Hematopoietic multipotent progenitor cell (in vitro differentiated cells): ENCODE results near the gene NRIP3. TPM values are rescaled to one million over a fixed set of nuclear protein-coding genes. Genes with fewer than 3 reads are reported as not detected.
A peak's percentile ranks its signal among the peaks of the same experiment; 100 is the strongest.
"Not testable (repeated sequence)": the region's sequence is repeated elsewhere in the genome, so short reads cannot be mapped to it uniquely, and the experiment has no call there.

Experiments used
- DNase-seq, 3 donors: peaks; one replicate each; pipeline ENCODE4 v3.0.0-alpha.2; 2011 to 2015; ENCODE audit warnings: low read depth in 2 of 3, low spot score in 2 of 3
- total RNA-seq: library from RNA; depleted of rRNA; stranded (reverse); fragments of >200 nt; gene quantifications from one replicate; pipeline ENCODE4 v1.2.3, GENCODE V29; 2012

Gene NRIP3
- total RNA-seq, 1 donor: 3.8 TPM

DNA sequence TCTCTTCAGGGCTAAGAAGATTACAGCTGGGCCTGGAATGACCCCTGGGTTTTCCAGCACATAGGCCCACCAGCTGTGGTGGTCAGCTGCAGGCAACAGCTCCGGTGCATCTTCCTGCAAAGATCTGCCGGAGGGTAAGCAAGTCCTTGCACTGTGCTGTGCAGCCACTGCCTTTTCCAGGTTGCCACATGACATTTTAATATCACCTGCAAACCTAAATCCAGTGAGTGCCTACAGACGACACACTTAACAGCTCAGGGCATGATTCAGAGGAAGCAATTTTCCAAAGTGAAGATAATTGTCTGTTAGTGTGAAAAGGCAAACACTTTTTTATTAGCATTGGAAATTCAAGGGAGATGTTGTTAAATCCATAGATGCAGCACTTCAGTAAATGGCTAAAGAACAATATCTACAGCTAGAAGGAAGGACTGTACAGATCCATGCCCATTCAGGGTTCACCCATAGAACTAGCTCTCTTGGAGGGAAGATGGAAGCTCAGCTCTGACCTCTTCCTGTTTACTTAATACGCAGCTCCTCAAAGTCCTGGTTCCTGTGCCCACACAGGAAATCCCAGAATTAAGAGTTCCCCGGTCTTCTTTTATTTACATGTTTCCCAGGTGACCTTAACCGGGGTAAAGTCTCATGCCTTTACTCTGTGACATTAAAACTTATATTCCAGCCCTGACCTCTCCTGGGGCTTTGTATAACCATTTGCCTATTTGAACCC lies 13.3 kb upstream of the NRIP3 start:
- DNase-seq: no peak

DNA sequence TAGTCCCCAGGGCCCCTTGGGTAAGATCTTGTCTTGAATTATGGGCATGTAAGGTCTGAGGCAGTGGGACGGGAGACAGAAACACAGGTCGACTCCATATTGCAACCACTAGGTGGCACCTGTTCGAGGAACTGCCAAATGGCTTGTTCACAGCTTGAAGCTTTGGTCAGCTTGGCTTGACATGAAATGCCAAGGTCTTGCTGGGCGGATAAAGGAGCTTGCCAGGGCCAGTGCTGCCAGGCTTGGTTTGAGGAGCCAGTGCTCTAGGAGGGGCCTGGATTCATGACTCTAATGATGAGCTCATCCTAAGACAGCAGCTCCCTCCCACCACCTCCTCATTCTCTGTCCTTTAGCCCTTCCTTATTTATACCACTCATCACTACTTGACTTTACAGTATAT lies 11.9 kb upstream of the NRIP3 start:
- DNase-seq: peak in 2 of 3 donors; percentile 59 to 76

DNA sequence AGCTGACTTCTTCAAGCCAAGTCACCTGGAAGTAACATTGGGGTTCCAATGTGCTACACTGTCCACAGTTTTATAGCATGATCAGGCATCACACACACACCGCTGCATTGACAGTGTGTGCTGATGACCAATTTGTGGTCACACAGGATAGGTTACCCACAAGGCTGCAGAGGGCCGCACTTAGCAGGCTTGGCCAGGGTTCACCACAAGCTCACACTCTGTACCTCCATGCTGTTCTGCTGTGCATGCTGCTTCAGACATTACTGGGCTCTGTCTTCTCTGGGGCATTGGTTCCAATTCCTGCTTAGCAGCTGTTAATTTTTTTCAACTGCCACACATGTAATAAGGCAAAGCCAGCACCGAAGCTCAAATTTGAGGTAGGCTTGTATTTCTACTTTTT lies 11.0 kb upstream of the NRIP3 start:
- no peak for DNase-seq

DNA sequence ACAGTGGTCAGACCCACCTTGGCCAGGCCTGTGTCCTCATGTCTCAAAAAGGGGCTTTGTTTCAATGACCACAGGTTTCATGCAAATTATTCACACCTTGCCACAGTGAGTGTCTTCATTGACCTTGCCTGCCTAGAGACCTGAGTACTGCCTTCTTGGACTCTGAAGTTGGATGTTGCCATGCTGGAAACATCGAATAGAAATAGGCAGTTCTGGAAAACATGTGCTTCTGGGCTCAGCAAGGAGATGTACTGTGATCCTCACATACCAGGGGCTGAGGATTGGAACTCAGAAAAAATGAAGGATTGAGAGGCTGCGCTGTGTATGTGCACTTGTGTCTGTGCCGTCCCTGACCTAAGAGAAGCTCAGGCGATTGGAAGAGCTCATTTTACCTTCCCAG lies 9.6 kb upstream of the NRIP3 start:
- no peak for DNase-seq

DNA sequence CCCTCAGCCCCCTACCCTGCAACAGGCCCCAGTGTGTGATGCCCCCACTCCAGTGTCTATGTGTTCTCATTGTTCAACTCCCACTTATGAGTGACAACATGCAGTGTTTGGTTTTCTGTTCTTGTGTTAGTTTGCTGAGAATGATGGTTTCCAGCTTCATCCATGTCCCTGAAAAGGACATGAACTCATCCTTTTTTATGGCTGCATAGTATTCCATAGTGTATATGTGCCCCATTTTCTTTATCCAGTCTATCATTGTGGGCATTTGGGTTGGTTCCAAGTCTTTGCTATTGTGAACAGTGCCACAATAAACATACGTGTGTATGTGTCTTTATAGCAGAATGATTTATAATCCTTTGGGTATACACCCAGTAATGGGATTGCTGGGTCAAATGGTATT lies 5.7 kb upstream of the NRIP3 start:
- not testable (repeated sequence) for DNase-seq

DNA sequence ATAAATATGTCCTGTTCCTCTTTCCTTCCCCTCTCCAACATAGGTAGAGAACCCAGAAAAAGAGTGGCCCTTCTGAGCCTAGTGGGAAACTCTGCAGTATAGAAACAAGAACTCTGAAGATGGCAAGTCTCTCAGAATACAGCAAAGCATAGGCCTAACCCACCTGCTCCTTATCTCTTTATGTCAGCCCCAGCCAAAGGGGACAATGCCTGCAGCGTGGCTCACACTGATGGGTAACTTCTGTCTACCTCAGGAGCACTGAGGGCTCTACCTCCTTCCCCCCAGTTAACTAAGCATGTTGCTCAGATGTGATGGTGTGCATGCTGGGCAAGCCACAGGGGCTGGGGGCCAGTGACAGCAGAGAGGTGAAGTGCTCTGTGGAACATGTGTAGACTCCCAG lies 4.9 kb upstream of the NRIP3 start:
- DNase-seq: no peak

DNA sequence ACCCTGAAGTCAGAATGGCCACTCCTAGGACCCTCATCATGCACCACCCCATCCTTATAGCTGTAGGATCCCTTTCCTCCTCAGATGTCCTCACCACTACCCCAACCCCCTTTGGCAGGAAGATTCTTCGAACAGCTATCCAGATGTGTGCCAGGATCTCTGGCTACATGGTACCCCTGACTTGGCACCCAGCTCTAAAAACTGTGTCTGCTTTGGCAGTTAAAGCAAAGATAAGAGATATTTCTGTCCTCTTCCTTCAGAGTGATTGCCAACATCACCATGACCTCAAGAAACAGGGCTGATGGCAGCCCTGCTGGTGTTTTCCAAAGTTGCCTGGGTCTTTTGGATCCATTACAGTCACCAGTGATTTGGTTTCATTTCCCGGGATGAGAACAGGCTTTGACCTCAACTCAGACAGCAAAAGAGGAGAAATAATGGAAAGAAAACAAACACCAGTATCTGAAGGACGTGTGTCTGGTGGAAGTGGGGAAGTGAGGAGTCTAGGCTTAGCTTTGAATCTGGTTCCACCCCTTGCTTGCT lies 4.3 kb upstream of the NRIP3 start:
- no peak for DNase-seq

DNA sequence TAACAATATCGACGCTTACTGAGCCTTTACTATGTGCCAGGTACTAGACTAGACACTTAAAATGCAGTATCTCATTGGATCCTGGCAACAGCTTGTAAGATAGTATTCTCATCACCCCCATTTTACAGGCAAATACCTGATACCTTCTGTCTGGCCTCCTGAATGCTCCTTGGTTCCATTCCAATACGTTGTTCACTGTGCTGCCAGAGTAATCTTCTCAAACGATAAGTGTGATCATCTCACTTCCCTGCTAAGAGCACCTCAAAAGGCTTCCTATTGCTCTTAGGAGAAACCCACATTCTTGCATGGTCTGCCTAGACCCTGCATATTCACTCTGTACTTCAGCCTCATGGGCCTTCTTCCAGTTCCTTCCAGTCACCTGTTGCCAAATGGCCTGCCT lies 1.3 kb upstream of the NRIP3 start:
- no peak for DNase-seq

DNA sequence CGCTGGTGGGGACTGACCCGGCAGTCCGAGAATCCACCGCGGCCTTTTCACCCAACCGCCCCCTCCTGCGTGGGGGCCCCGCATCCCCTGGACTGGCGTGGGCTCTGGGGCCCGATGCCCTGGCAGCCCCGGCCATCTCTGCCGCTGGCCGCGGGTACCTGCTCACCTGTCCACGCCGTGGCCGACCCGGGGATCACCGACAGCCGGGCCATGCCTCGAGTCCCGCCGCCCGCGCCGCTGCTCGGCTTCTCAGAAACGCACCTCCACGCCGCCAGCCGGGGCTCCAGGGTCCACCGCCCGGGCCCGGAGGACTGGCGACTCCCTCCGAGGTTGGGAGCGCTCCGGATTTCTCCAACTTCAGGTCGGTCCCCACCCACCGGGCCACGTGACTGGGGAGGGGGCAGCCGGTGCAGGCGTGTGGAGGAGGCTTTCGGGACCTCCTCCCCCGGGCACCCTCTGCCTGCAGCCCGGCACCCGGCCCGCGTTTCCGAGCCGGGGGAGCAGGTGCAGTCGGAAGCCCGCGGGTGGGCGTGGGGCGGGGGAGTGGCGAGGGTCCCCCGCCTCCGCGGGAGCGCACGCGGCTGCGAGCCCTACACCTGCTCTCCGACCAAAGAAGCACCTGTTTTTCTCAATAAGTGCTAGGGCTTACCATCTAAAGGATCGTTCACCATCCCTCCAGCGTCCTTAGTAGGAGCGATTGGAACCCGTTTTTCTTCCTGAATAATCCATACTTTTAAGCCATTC lies 554 bp upstream of the NRIP3 start:
- no peak for DNase-seq

DNA sequence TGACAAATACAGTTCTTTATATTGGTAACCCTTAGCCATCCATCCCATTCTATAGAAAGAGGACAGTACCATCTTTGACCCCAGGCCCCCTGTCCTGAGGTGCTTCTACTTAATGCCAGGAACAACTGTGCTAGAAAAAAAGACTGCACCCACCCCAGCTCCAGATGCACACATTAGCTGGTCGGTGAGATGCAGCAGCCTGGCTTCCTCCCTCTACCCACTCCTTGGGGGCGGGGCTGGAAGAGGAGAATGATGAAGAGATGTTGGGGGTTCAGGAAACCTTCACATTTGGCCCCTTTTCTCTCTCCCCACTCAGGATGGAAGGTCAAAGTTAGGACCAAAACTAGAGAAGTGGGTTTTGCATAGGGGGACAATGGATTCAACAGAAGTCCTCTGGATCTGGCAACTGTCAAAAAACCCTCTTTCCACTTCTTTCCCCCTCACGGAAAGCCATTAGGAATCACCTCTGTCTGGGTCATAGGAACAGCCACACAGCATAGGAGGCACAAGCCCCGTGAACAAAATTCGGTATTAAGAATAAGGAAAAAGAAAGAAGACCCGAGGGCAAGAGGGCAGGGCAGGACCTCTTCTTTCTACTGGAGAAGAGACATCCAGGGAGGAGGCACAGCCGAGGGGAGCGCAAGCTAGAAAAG lies 755 bp downstream of the NRIP3 start:
- no peak for DNase-seq

DNA sequence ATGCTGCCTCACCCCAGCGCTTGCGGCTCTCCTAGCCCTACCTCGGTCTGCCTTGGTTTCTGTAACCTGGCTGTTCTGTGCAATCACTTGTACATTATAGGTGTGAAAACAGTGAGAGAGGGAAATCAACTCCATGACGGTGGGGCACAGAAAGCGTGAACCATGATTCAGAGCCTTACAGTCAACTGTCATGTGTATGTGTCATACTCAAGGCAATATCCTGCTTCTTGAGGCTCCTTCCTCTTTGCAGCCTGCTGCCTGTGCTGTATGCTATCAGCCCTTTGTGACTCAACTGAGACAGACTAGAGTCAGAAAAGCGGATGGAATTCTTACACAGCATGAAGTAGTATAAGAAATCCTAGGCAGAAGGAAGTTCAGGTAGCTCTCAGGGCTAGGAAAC lies 2.1 kb downstream of the NRIP3 start:
- peak in 2 of 3 donors; percentile 73 to 77 for DNase-seq

DNA sequence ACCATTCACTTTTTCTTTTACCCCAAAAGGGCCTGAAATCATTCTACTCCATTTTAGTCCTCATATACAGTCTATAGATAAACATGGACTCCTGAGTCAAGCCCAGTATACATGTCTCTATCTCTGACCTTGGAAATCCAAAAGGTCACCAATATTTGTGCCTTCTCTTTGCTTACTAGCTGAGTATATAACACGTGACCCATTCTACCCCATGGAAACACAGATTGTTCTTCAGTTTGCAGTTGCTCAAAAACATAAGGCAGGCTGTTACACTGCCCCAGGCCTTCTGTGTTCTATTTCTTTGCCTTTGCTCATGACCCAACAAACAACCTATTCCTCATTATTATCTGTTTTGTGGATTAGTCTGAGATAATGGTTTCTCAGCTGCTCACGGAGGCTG lies 5.8 kb downstream of the NRIP3 start:
- DNase-seq: no peak

DNA sequence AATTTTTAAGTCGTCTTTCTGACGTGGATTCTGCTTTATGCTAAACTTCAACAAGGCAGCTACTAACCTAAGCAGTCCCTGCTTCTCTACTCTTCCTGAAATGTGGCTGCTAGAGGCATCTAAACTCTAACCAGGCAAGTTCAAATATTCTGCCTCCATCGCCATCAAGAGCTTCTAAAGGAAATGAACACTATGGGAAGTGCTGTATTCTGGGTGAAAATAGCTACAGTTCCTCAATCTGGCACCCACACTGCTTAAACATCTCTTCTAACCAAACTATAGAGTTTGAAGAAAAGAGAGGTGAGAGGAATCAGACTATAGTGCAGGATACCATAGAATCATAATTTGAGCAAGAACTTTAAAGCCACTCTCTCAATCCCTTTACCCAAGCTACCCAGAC lies 6.3 kb downstream of the NRIP3 start:
- DNase-seq: no peak

DNA sequence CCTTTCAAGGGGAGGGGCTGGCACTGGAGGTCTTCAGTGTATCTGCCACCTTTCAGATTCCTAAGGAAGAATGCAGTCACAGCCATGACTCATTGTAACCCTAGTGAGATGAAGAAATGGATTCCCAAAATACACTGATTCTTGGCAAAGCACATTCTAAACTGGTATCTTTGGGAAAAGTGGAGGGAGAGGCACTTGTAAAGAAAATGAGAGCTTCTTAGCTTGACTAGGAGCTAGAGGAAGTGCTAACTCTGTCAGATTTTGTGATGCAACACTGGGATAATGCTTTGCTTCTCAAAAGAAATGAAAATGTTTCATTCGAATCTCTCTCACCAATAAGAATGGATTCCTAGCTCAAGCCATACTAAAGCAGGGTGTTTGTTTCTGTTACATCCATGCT lies 14.3 kb downstream of the NRIP3 start:
- no peak for DNase-seq

DNA sequence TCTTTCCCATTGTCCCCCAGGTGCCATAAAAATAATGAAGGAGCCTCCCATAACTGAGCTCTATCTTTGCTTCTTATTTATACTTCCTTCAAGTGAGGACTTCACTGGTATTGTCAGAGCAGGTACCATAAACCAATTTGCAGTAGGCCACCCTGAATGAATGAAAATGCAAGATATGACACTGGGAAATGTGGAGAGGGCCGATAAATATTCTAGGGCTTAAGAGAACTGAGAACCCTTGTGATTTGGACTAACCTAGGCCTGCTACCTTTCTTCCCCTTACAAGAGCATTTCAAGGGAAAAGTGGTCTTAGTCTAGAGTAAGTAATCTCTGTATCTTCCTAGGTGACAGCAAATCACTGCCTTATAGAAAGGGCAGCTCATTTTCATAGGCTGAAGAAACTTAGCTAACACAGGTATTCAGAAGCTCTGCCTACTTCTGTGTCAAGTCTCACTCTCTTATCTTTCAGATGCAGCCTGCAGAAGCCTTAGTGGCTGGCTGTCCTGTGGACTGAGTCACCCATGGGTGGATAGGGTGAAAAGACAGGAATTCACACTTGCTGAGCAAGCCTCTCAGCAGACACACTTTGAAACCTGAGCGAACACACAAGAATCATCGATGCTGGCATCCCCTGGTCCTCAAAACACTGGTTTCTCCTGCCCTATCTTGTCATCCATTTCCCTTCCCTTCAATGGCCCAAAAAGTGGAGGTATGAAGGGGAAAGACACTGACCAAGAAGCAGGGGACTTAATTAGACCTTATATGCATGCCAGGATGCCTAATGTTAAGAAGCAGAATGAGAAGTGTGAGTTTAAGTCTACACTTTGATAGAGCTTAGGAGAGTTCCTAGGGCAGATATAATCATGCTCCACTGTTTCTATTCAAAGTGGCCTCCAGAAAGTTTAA lies 15.2 kb downstream of the NRIP3 start:
- no peak for DNase-seq

DNA sequence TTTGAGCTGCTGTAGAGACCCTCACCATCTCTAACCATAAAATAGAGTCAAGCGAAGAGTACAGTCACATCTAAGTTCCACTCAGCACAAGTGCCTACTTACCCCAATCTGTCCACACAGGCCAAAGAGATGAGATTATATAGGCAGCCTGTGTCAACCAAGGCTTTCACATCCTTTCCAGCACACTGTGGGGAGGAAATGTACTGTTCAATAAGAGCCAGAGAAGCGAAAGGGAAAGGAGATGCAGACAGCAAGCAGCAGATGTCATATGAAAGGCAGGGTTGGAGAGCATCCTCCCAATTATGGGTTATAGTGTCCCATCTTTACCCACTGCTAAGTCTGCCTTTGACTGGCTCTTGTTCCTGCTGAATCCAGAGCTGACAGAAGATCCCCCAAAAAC lies 16.4 kb downstream of the NRIP3 start:
- no peak for DNase-seq

DNA sequence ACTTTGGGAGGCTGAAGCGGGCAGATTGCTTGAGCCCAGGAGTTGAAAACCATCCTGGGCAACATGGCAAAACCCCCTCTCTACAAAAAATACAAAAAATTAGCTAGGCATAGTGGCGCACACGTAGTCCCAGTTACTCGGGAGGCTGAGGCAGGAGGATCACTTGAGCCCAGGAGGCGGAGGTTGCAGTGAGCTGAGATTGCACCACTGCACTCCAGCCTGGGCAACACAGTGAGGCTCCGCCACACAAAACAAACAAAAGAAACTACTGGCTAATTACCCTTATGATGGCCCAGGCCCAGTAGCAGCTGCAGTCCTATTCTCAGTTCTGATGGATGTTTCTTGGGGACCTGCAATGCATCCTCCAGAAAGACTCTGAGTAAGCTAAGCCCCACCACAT lies 17.0 kb downstream of the NRIP3 start:
- DNase-seq: not testable (repeated sequence)

DNA sequence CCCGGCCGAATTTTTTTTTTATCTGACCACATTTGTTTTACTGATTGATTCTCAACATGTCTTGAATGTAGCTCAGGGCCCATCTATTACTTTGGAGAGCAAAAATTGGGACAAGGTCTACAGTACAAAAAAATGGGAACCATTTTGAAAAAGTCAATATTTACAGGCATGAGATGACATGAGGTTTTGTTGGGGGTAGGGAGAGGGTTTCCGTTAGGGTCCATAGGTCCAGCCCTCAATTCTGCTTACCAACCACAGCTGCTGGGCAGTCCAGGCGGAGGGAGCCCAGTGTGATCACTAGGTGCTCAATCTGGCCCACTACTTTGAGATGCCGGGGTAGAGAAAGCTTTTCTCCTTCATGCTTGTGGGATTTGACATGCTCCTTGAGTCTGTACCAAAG lies 18.3 kb downstream of the NRIP3 start:
- DNase-seq: no peak

DNA sequence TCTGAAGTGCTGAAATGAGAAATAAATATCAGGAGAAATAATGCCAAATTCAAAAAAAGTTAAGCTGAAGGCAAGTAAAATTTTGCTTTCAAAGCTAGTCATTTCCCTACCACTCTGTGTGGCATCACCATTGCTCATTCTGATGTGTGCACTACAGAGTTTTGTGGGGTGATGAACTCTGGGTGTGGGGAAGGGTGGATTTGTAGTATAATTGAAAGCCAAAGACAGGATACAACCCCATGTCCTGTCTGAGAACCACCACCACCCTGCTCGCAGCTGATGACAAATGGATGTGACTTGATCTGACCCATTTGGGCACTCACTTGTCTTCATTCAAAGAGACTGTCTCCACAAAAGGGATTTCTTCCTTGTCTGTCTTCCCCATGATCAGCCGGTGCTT lies 20.2 kb downstream of the NRIP3 start:
- no peak for DNase-seq

DNA sequence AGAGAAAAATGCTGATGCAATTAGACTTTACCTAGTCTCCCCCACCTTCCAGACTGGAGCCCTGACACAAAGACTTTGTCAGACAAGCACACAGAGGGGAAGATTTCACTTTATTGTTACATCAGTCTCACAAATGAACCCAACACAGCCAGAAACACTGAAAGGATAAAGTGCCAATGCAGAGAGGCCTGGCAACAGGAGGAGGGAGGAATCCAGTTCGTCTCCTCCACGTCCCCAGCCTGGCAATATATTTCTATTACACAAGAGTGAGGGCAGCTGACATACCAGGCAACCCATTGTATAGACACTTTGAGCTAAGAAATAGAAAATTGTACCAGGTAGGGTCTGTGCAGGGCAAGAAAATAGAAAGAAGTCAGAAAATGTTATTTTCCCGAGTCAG lies 23.3 kb downstream of the NRIP3 start:
- no peak for DNase-seq

DNA sequence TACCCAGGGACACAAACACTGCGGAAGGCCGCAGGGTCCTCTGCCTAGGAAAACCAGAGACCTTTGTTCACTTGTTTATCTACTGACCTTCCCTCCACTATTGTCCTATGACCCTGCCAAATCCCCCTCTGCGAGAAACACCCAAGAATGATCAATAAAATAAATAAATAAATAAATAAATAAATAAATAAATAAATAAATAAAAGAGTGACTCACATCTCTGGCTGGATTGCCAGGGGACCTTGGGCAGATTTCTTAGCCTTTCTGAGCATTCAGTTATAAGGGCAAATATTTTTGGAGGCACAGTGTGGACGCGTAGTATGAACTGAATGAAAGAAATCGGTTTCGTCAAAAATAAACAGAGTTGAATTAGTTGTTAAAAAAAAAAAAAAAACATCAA lies 24.4 kb downstream of the NRIP3 start:
- DNase-seq: not testable (repeated sequence)
